ENCODE data around the gene TMEM119. TPM values are rescaled to one million over a fixed set of nuclear protein-coding genes. Genes with fewer than 3 reads are reported as not detected.

TMEM119 gene
- total RNA-seq, 1 experiment from 2014 or later: not detected

DNA sequence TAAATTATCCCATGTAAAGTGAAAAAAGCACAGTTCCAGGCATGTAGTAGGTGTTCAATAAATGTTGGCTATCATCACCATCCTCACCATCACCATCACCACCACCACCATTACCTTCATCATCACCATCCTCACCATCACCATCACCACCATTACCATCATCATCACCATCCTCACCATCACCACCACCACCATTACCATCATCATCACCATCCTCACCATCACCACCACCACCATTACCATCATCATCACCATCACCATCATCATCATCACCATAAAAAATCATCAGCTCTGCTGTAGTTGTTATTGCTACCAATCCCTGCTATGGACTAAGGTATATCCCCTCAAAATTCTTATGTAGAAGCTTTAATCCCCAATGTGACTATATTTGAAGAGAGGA lies 20.4 kb downstream of the TMEM119 start:
- Histone ChIP-seq H3K9me3 (ENCODE audit: control insufficient read depth, insufficient read depth, low read depth, low read length) (no peaks in the 10 kb centered on the region), H3K4me3 (ENCODE audit: low read depth in 2 of 2, low read length in 2 of 2) (no peak overlapping the region), H3K4me1 (ENCODE audit: control insufficient read depth, insufficient read depth, low read length) (no peaks in the 10 kb centered on the region), H3K27ac (ENCODE audit: low read length) (no peak overlapping the region), H3K27me3 (ENCODE audit: control insufficient read depth, insufficient read depth, low read length) (no peaks in the 10 kb centered on the region), H3K36me3 (ENCODE audit: control insufficient read depth, insufficient read depth, low read length) (no peaks in the 10 kb centered on the region)
- ATAC-seq (no peak), DNase-seq (ENCODE audit: low read depth, low spot score) (no peak)
- TF ChIP-seq POLR2AphosphoS5 (IDR thresholded peaks at IDR 0.05; ENCODE audit: low read depth, low read length): no peak
- intact Hi-C loops (cut with micrococcal nuclease; ENCODE audit: unreplicated experiment) (no loop called here), in situ Hi-C loops (cut with HindIII; ENCODE audit: low pct_unique_long_range_greater_than_20kb, low sequenced_read_pairs) (no loop called here)
- CTCF ChIA-PET: no interaction called here
- POLR2A ChIA-PET: no interaction called here
- no TSS peak for BruUV-seq (replicated peaks)

DNA sequence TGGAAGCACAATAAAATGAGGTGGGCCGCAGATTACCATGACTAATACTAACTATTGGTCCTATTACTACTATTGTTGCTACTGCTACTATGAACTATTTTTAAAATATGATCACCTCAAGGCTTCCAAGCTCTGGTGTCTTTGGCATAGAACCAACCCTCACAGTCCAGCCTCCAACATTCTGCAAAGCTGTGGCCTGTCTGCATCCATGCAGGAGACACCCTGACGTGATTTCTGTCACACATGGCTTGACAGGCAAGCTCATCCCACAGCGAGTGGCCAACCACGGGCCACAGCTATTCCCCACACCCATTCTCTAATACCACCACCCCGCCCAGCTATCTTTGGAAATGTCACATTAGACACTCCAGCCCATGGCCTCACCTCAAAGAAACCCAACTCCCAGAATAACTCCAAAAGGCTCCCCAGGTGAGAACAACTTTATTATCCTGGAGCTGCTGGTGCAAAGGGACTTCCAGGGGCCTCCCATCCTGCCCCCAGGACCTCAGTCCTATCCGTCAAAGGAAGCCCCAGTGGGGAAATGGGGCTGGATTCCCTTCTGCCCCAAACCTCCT lies 21.1 kb downstream of the TMEM119 start:
- no peaks in the 10 kb centered on the region for H3K4me1 ChIP-seq (ENCODE audit: control insufficient read depth, insufficient read depth, low read length)
- POLR2A ChIA-PET: no interaction called here
- H3K27ac ChIP-seq (ENCODE audit: low read length): no peak overlapping the region
- TF ChIP-seq POLR2AphosphoS5 (IDR thresholded peaks at IDR 0.05; ENCODE audit: low read depth, low read length) (no peak), SIN3A (IDR thresholded peaks at IDR 0.05; ENCODE audit: borderline replicate concordance, insufficient read depth, low read depth, low read length) (no peak), TCF7L2 (IDR thresholded peaks at IDR 0.05; ENCODE audit: low read depth, low read length) (no peak)
- TF ChIP-seq, protein P1, sequence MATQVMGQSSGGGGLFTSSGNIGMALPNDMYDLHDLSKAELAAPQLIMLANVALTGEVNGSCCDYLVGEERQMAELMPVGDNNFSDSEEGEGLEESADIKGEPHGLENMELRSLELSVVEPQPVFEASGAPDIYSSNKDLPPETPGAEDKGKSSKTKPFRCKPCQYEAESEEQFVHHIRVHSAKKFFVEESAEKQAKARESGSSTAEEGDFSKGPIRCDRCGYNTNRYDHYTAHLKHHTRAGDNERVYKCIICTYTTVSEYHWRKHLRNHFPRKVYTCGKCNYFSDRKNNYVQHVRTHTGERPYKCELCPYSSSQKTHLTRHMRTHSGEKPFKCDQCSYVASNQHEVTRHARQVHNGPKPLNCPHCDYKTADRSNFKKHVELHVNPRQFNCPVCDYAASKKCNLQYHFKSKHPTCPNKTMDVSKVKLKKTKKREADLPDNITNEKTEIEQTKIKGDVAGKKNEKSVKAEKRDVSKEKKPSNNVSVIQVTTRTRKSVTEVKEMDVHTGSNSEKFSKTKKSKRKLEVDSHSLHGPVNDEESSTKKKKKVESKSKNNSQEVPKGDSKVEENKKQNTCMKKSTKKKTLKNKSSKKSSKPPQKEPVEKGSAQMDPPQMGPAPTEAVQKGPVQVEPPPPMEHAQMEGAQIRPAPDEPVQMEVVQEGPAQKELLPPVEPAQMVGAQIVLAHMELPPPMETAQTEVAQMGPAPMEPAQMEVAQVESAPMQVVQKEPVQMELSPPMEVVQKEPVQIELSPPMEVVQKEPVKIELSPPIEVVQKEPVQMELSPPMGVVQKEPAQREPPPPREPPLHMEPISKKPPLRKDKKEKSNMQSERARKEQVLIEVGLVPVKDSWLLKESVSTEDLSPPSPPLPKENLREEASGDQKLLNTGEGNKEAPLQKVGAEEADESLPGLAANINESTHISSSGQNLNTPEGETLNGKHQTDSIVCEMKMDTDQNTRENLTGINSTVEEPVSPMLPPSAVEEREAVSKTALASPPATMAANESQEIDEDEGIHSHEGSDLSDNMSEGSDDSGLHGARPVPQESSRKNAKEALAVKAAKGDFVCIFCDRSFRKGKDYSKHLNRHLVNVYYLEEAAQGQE (IDR thresholded peaks at IDR 0.05; ENCODE audit: insufficient read depth in 1 of 2, low read depth in 2 of 2, low read length in 1 of 2): no peak
- TF ChIP-seq, protein P2, sequence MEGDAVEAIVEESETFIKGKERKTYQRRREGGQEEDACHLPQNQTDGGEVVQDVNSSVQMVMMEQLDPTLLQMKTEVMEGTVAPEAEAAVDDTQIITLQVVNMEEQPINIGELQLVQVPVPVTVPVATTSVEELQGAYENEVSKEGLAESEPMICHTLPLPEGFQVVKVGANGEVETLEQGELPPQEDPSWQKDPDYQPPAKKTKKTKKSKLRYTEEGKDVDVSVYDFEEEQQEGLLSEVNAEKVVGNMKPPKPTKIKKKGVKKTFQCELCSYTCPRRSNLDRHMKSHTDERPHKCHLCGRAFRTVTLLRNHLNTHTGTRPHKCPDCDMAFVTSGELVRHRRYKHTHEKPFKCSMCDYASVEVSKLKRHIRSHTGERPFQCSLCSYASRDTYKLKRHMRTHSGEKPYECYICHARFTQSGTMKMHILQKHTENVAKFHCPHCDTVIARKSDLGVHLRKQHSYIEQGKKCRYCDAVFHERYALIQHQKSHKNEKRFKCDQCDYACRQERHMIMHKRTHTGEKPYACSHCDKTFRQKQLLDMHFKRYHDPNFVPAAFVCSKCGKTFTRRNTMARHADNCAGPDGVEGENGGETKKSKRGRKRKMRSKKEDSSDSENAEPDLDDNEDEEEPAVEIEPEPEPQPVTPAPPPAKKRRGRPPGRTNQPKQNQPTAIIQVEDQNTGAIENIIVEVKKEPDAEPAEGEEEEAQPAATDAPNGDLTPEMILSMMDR (IDR thresholded peaks at IDR 0.05): no peak
- no peaks in the 10 kb centered on the region for H3K9me3 ChIP-seq (ENCODE audit: control insufficient read depth, insufficient read depth, low read depth, low read length)
- no peak overlapping the region for H3K4me3 ChIP-seq (ENCODE audit: low read depth in 2 of 2, low read length in 2 of 2)
- in situ Hi-C loops (cut with HindIII; ENCODE audit: low pct_unique_long_range_greater_than_20kb, low sequenced_read_pairs) (no loop called here), intact Hi-C loops (cut with micrococcal nuclease; ENCODE audit: unreplicated experiment) (no loop called here)
- DNase-seq (ENCODE audit: low read depth, low spot score) (no peak), ATAC-seq (no peak)
- BruUV-seq (replicated peaks): no TSS peak
- no peaks in the 10 kb centered on the region for H3K27me3 ChIP-seq (ENCODE audit: control insufficient read depth, insufficient read depth, low read length)
- no peaks in the 10 kb centered on the region for H3K36me3 ChIP-seq (ENCODE audit: control insufficient read depth, insufficient read depth, low read length)
- CTCF ChIA-PET: no interaction called here

DNA sequence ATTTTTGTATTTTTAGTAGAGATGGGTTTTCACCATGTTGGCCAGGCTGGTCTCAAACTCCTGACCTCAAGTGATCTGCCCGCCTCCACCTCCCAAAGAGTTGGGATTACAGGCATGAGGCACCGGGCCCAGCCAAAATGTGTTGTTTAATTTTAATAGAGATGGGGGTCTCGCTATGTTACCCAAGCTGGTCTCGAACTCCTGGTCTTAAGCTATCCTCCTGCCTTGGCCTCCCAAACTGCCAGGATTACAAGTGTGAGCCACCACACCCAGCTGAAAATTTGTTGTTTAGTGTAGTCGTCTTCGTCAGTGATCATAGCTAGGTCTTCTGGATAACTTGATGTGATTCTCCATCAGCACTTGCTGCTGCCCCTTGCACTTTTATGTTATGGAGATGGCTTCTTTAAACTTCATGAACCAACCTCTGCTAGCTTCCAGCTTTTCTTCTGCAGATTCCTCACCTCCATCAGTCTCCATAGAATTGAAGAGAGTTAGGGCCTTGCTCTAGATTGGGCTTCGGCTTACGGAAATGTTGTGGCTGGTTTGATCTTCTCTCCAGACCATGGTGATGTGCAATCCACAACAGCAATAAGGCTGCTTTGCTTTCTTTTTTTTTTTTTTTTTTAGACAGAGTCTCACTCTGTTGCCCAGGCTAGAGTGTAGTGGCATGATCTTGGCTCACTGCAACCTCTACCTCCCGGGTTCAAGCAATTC lies 22.5 kb downstream of the TMEM119 start:
- no TSS peak for BruUV-seq (replicated peaks)
- Histone ChIP-seq H3K4me1 (ENCODE audit: control insufficient read depth, insufficient read depth, low read length) (no peaks in the 10 kb centered on the region), H3K27ac (ENCODE audit: low read length) (no peak overlapping the region), H3K9me3 (ENCODE audit: control insufficient read depth, insufficient read depth, low read depth, low read length) (no peaks in the 10 kb centered on the region), H3K4me3 (ENCODE audit: low read depth in 2 of 2, low read length in 2 of 2) (no peak overlapping the region), H3K27me3 (ENCODE audit: control insufficient read depth, insufficient read depth, low read length) (no peaks in the 10 kb centered on the region), H3K36me3 (ENCODE audit: control insufficient read depth, insufficient read depth, low read length) (no peaks in the 10 kb centered on the region)
- ChIA-PET CTCF (interaction anchor here (0.7 kb wide), 1 partner anchor 121 kb away, joined by 4 read pairs; no protein-coding TSS in a partner anchor), POLR2A (no interaction called here)
- no peak for TF ChIP-seq TCF7L2 (IDR thresholded peaks at IDR 0.05; ENCODE audit: low read depth, low read length)
- TF ChIP-seq, protein P1 (IDR thresholded peaks at IDR 0.05; ENCODE audit: insufficient read depth in 1 of 2, low read depth in 2 of 2, low read length in 1 of 2): no peak
- no peak for TF ChIP-seq POLR2AphosphoS5 (IDR thresholded peaks at IDR 0.05; ENCODE audit: low read depth, low read length)
- TF ChIP-seq SIN3A (IDR thresholded peaks at IDR 0.05; ENCODE audit: borderline replicate concordance, insufficient read depth, low read depth, low read length): no peak
- TF ChIP-seq, protein P2 (IDR thresholded peaks at IDR 0.05): no peak
- intact Hi-C loops (cut with micrococcal nuclease; ENCODE audit: unreplicated experiment) (no loop called here), in situ Hi-C loops (cut with HindIII; ENCODE audit: low pct_unique_long_range_greater_than_20kb, low sequenced_read_pairs) (no loop called here)
- no peak for ATAC-seq
- DNase-seq (ENCODE audit: low read depth, low spot score): no peak

Data from Panc1 (cell line).